H9 (cell line): ENCODE results near the gene CELA2A. TPM values are rescaled to one million over a fixed set of nuclear protein-coding genes. Genes with fewer than 3 reads are reported as not detected.

ENCODE experiments used
- DNase-seq: peaks from one replicate; pipeline ENCODE4 v3.0.0-alpha.2; 2017
- H2AFZ ChIP-seq: one replicate; pipeline ENCODE4 v1.6.1; 2013; ENCODE audit warnings: mild to moderate bottlenecking, low read length, control low read depth, moderate library complexity
- H2AK5ac ChIP-seq: 2 replicates; pipeline ENCODE4 v1.6.1; 2013; ENCODE audit warnings: low read length, control low read depth, mixed read lengths; ENCODE audit not compliant: insufficient read length
- H2BK120ac ChIP-seq: one replicate; pipeline ENCODE4 v1.6.1; 2013; ENCODE audit warnings: low read depth, mild to moderate bottlenecking, low read length, control low read depth, inconsistent platforms; ENCODE audit not compliant: poor library complexity, severe bottlenecking
- H2BK12ac ChIP-seq: 2 replicates; pipeline ENCODE4 v1.6.1; 2013; ENCODE audit warnings: low read length, control low read depth, mixed read lengths, low read depth; ENCODE audit not compliant: insufficient read length
- H2BK15ac ChIP-seq: 2 replicates; pipeline ENCODE4 v1.6.1; 2013; ENCODE audit warnings: low read depth, low read length, control low read depth
- H2BK20ac ChIP-seq: one replicate; pipeline ENCODE4 v1.6.1; 2013; ENCODE audit warnings: low read depth, mild to moderate bottlenecking, low read length, control low read depth, inconsistent platforms; ENCODE audit not compliant: poor library complexity, severe bottlenecking
- H2BK5ac ChIP-seq: 2 replicates; pipeline ENCODE4 v1.6.1; 2013; ENCODE audit warnings: low read length, control low read depth, mixed read lengths; ENCODE audit not compliant: insufficient read length
- H3K14ac ChIP-seq: 2 replicates; pipeline ENCODE4 v1.6.1; 2013; ENCODE audit warnings: low read length, control low read depth; ENCODE audit not compliant: insufficient read depth
- H3K18ac ChIP-seq: 2 replicates; pipeline ENCODE4 v1.6.1; 2013; ENCODE audit warnings: low read depth, mild to moderate bottlenecking, mixed read lengths, low read length, control low read depth; ENCODE audit not compliant: insufficient read length
- H3K23ac ChIP-seq: 2 replicates; pipeline ENCODE4 v1.6.1; 2013; ENCODE audit warnings: low read length, control low read depth, mixed read lengths, low read depth; ENCODE audit not compliant: insufficient read length
- H3K23me2 ChIP-seq: 2 replicates; pipeline ENCODE4 v1.6.1; 2013; ENCODE audit warnings: low read depth, mild to moderate bottlenecking, mixed read lengths, low read length, control low read depth; ENCODE audit not compliant: insufficient read length, poor library complexity, severe bottlenecking
- H3K27ac ChIP-seq: 2 replicates; pipeline ENCODE4 v1.5.1; 2013; ENCODE audit warnings: low read length, control low read depth, mixed read lengths, low read depth; ENCODE audit not compliant: insufficient read length
- H3K27me3 ChIP-seq: 2 replicates; pipeline ENCODE4 v1.6.1; 2013; ENCODE audit warnings: low read length, control low read depth, inconsistent platforms; ENCODE audit not compliant: insufficient read depth
- H3K4ac ChIP-seq: 2 replicates; pipeline ENCODE4 v1.6.1; 2013; ENCODE audit warnings: low read depth, mild to moderate bottlenecking, control low read depth, inconsistent platforms, low read length, moderate library complexity
- H3K4me1 ChIP-seq: 2 replicates; pipeline ENCODE4 v1.6.1; 2013; ENCODE audit warnings: low read length, control low read depth, inconsistent platforms; ENCODE audit not compliant: insufficient read depth
- H3K4me2 ChIP-seq: 2 replicates; pipeline ENCODE4 v1.6.1; 2013; ENCODE audit warnings: low read length, control low read depth, mixed read lengths; ENCODE audit not compliant: insufficient read length, insufficient read depth
- H3K56ac ChIP-seq: 2 replicates; pipeline ENCODE4 v1.6.1; 2013; ENCODE audit warnings: low read depth, mild to moderate bottlenecking, mixed read lengths, low read length, control low read depth; ENCODE audit not compliant: insufficient read length
- H3K79me1 ChIP-seq: 2 replicates; pipeline ENCODE4 v1.6.1; 2013; ENCODE audit warnings: low read depth, mild to moderate bottlenecking, moderate library complexity, low read length, control low read depth, inconsistent platforms; ENCODE audit not compliant: insufficient read depth, poor library complexity, severe bottlenecking
- H3K79me2 ChIP-seq: 2 replicates; pipeline ENCODE4 v1.6.1; 2013; ENCODE audit warnings: low read length, control low read depth, inconsistent platforms; ENCODE audit not compliant: insufficient read depth
- H3K9ac ChIP-seq: 2 replicates; pipeline ENCODE4 v1.6.1; 2013; ENCODE audit warnings: low read length, control low read depth, mixed read lengths; ENCODE audit not compliant: insufficient read length; ENCODE audit errors: extremely low read depth
- H3K9me3 ChIP-seq: one replicate; pipeline ENCODE4 v1.6.1; 2013; ENCODE audit warnings: low read depth, low read length, inconsistent platforms; ENCODE audit not compliant: control insufficient read depth
- H3T11ph ChIP-seq: one replicate; pipeline ENCODE4 v1.6.1; 2013; ENCODE audit warnings: mild to moderate bottlenecking, low read length, control low read depth, inconsistent platforms
- H4K20me1 ChIP-seq: one replicate; pipeline ENCODE4 v1.6.1; 2013; ENCODE audit not compliant: control insufficient read depth, insufficient read length, insufficient read depth
- H4K5ac ChIP-seq: 2 replicates; pipeline ENCODE4 v1.6.1; 2013; ENCODE audit warnings: low read depth, mild to moderate bottlenecking, mixed read lengths, low read length, control low read depth; ENCODE audit not compliant: insufficient read length
- H4K8ac ChIP-seq: replicated peaks from 2 replicates; pipeline ENCODE4 v1.6.1; 2013; ENCODE audit warnings: low read length, control low read depth, mixed read lengths, low read depth; ENCODE audit not compliant: insufficient read length
- H4K91ac ChIP-seq: 2 replicates; pipeline ENCODE4 v1.6.1; 2013; ENCODE audit warnings: low read depth, mild to moderate bottlenecking, moderate library complexity, mixed read lengths, low read length, control low read depth; ENCODE audit not compliant: insufficient read length
- H3K27ac Mint-ChIP-seq, 3 experiments: 2 replicates in 2 of 3; 3 replicates in 1 of 3; pipeline ENCODE4 v1.8.0; 2020 to 2021; ENCODE audit warnings: mixed read lengths in 3 of 3, mild to moderate bottlenecking in 1 of 3, moderate library complexity in 1 of 3
- H3K27me3 Mint-ChIP-seq: 2 replicates; pipeline ENCODE4 v1.8.0; 2021; ENCODE audit warnings: low read depth, mild to moderate bottlenecking, moderate library complexity, mixed read lengths
- H3K36me3 Mint-ChIP-seq, 3 experiments: 2 replicates in 2 of 3; 3 replicates in 1 of 3; pipeline ENCODE4 v1.8.0; 2020 to 2021; ENCODE audit warnings: low read depth in 3 of 3, mixed read lengths in 3 of 3; ENCODE audit not compliant: insufficient read depth in 1 of 3
- H3K4me1 Mint-ChIP-seq, 2 experiments: 2 replicates each; pipeline ENCODE4 v1.8.0; 2020; ENCODE audit warnings: mixed read lengths in 2 of 2
- H3K4me3 Mint-ChIP-seq, 2 experiments: 2 replicates in 1 of 2; 3 replicates in 1 of 2; pipeline ENCODE4 v1.8.0; 2020 to 2021; ENCODE audit warnings: mild to moderate bottlenecking in 2 of 2, mixed read lengths in 2 of 2, moderate library complexity in 1 of 2
- H3K9me3 Mint-ChIP-seq, 2 experiments: 2 replicates in 1 of 2; 3 replicates in 1 of 2; pipeline ENCODE4 v1.8.0; 2020; ENCODE audit warnings: mild to moderate bottlenecking in 2 of 2, mixed read lengths in 2 of 2, moderate library complexity in 1 of 2
- WGBS: extraction: QIAGEN DNeasy Blood & Tissue Kit; methylation state at CpG from one replicate; pipeline ENCODE4 v1.1.7; 2013; ENCODE audit warnings: missing lambda C conversion rate, low lambda C conversion rate, mixed read lengths; ENCODE audit not compliant: insufficient read length; ENCODE audit errors: extremely low coverage; 5-methylcytosine and 5-hydroxymethylcytosine counted together
- total RNA-seq: library from RNA; stranded (reverse); gene quantifications from 2 replicates; pipeline ENCODE4 v1.2.1, GENCODE V29; 2021
- TF ChIP-seq, protein P1 (sequence below): fragments of 200-600 bp; sonication (generic); conservative IDR thresholded peaks from 3 replicates; pipeline ENCODE4 v1.8.0; 2021; ENCODE audit warnings: antibody characterized with exemption, mild to moderate bottlenecking

CELA2A gene
- total RNA-seq, 1 experiment from 2014 or later = not detected

DNA sequence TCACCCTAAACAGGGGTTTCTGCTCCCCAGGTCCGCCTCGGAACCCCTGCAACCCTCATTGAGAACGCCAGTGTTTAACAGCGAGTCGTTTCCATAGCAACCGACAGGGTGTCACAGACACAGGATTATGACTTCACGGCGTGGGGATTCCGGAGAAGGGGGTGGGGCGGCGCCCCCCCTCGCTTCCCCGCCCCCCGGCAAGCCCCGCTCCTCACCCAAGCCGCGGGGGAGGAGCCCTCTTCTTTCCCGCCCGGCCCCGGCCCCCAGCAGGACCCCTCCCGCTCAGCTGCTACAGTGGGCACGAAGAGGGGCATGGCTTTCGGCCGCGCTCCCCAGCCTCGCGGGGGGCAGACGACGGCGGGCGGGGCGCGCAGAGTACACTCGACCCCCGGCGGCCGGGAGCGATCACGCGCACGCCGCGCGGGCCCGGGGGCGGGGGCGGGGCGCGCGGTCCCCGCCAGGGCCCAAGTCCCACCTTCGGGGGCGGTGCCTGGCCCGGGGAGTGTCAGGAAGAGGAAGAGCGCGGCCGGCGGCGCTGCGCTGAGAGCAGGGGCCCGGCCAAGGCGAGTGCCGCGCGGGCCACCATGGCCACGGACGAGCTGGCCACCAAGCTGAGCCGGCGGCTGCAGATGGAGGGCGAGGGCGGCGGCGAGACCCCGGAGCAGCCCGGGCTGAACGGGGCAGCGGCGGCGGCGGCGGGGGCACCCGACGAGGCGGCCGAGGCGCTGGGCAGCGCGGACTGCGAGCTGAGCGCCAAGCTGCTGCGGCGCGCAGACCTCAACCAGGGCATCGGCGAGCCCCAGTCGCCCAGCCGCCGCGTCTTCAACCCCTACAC is 46.9 kb upstream of the CELA2A start, which contains the start of gene EFHD2:
Gene EFHD2, plus strand, starts transcription at position 501 of the 835 bp plus-strand sequence. Its CDS starts 84 bp downstream, at position 585.
- Mint-ChIP-seq H3K36me3 (peaks cover 0 to under 1% (median 0%) of the 10 kb centered on the region in 3 experiments; a peak in 1 of 7 replicates), H3K9me3 (no peaks in the 10 kb centered on the region), H3K4me3 (peak within 1 kb of the TSS; percentile 79 to 88), H3K27ac (peak within 1 kb of the TSS in 1 of 3 experiments; percentile 95; a peak in 2 of 7 replicates), H3K4me1 (peaks cover 21 to 35% of the 10 kb centered on the region in 2 experiments), H3K27me3 (peaks cover 73% of the 10 kb centered on the region)
- no peak within 1 kb of the TSS for H4K91ac ChIP-seq
- peaks cover 9% of the 10 kb centered on the region for H3K23me2 ChIP-seq
- H3K4me1 ChIP-seq = no peaks in the 10 kb centered on the region
- no peak within 1 kb of the TSS for H2AK5ac ChIP-seq
- WGBS = no CpG with 5 or more reads among the region's 99 CpGs
- no peak within 1 kb of the TSS for H2BK12ac ChIP-seq
- no peak within 1 kb of the TSS for H3K23ac ChIP-seq
- no peak within 1 kb of the TSS for H3K9ac ChIP-seq
- H3K4ac ChIP-seq = no peak within 1 kb of the TSS
- no peak within 1 kb of the TSS for H3K56ac ChIP-seq
- TF ChIP-seq, protein P1, sequence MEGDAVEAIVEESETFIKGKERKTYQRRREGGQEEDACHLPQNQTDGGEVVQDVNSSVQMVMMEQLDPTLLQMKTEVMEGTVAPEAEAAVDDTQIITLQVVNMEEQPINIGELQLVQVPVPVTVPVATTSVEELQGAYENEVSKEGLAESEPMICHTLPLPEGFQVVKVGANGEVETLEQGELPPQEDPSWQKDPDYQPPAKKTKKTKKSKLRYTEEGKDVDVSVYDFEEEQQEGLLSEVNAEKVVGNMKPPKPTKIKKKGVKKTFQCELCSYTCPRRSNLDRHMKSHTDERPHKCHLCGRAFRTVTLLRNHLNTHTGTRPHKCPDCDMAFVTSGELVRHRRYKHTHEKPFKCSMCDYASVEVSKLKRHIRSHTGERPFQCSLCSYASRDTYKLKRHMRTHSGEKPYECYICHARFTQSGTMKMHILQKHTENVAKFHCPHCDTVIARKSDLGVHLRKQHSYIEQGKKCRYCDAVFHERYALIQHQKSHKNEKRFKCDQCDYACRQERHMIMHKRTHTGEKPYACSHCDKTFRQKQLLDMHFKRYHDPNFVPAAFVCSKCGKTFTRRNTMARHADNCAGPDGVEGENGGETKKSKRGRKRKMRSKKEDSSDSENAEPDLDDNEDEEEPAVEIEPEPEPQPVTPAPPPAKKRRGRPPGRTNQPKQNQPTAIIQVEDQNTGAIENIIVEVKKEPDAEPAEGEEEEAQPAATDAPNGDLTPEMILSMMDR = no peak
- H4K20me1 ChIP-seq = no peaks in the 10 kb centered on the region
- no peaks in the 10 kb centered on the region for H3K79me1 ChIP-seq
- H3T11ph ChIP-seq = no peak within 1 kb of the TSS
- no peak within 1 kb of the TSS for H4K8ac ChIP-seq
- H2BK5ac ChIP-seq = no peak within 1 kb of the TSS
- H3K79me2 ChIP-seq = no peaks in the 10 kb centered on the region
- no peak within 1 kb of the TSS for H2BK15ac ChIP-seq
- H3K14ac ChIP-seq = peak within 1 kb of the TSS; percentile 49
- H3K9me3 ChIP-seq = no peaks in the 10 kb centered on the region
- no peak within 1 kb of the TSS for H2BK120ac ChIP-seq
- peaks cover 4% of the 10 kb centered on the region; the same call in 1 of the 2 replicates for H3K27me3 ChIP-seq
- DNase-seq = peak; percentile 79
- H2AFZ ChIP-seq = no peak within 1 kb of the TSS
- no peak within 1 kb of the TSS for H4K5ac ChIP-seq
- no peak within 1 kb of the TSS for H3K27ac ChIP-seq
- H3K4me2 ChIP-seq = peak within 1 kb of the TSS; percentile 50
- H2BK20ac ChIP-seq = no peak within 1 kb of the TSS
- H3K18ac ChIP-seq = peak within 1 kb of the TSS; percentile 65
